GM12801 (cell line): ENCODE results near the gene ERBIN.

ENCODE experiments used
- TF ChIP-seq, protein P1 (sequence below): IDR thresholded peaks from one replicate; pipeline ENCODE4 v1.5.1; 2011; ENCODE audit warnings: control low read depth; ENCODE audit not compliant: insufficient read length; ENCODE audit errors: extremely low read depth

ERBIN gene

GRCh38 chr5:66021585-66021984 lies 95.2 kb downstream of the ERBIN start:
- TF ChIP-seq, protein P1, sequence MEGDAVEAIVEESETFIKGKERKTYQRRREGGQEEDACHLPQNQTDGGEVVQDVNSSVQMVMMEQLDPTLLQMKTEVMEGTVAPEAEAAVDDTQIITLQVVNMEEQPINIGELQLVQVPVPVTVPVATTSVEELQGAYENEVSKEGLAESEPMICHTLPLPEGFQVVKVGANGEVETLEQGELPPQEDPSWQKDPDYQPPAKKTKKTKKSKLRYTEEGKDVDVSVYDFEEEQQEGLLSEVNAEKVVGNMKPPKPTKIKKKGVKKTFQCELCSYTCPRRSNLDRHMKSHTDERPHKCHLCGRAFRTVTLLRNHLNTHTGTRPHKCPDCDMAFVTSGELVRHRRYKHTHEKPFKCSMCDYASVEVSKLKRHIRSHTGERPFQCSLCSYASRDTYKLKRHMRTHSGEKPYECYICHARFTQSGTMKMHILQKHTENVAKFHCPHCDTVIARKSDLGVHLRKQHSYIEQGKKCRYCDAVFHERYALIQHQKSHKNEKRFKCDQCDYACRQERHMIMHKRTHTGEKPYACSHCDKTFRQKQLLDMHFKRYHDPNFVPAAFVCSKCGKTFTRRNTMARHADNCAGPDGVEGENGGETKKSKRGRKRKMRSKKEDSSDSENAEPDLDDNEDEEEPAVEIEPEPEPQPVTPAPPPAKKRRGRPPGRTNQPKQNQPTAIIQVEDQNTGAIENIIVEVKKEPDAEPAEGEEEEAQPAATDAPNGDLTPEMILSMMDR = no peak

- TF ChIP-seq, protein P1 = no peak
Observed at GRCh38 chr5:66039296-66039695, 112.9 kb downstream of the ERBIN start.

GRCh38 chr5:66039701-66040100 lies 113.3 kb downstream of the ERBIN start:
- TF ChIP-seq, protein P1 = no peak

DNA sequence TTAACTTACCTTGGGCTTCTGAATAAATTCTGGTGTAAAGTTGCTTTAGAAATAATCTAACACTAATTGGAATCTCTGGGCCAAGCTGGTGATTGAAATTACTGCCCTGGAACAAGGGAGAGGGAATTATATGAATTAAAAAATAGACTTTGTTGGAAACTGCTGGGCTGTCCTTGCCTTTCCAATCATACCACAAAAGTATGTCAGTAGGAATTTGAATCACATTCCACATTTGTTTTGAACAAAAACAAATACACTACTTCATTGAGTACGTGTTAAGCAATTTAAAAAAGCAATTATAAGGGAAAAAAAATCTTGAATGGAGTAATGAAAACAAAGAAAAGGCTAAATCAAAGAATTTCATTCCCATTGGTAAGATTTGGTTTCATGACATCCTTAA lies 115.3 kb downstream of the ERBIN start:
- TF ChIP-seq, protein P1 = no peak

DNA sequence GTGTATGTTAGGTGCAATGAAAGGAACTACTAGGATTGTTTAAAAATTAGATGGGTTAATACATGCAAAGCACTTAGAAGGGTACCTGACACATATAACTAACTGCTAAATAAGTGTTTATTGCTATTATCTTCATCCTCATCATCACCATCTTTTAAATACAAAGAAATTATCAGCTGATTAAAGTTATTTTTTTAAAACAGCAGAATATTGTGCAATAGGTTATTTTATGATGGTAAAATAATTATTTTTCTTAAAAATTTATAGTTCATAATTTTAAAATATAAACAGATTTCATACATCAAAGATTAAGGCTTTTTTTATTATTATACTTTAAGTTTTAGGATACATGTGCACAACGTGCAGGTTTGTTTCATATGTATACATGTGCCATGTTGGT lies 130.9 kb downstream of the ERBIN start:
- TF ChIP-seq, protein P1 = no peak

- TF ChIP-seq, protein P1 = no peak
Observed at GRCh38 chr5:66066826-66067225, 140.5 kb downstream of the ERBIN start.

DNA sequence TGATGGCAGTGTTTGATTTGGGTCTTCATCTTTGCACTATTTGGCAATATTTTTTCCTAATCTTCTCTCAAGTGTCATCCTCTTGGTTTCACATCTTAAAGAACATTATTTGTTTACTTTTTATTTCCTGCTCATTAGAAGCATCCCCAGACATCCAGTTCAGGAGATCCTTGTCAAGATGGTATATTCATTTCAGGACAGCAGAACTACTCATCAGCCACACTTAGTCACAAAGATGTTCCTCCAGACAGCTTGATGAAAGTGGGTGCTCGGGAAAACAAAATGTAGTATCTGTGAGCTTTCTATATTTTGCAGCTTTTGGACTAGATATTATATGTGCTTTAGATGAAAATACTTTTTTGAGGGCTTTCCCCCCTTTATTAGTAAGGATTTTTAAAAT lies 145.7 kb downstream of the ERBIN start:
- TF ChIP-seq, protein P1 = no peak

- TF ChIP-seq, protein P1 = no peak
Observed at GRCh38 chr5:66074901-66075300, 148.5 kb downstream of the ERBIN start.
